PC-9 (cell line): ENCODE data around the gene INTS1.

Experiments used
- EZH2 ChIP-seq: fragments of 200-600 bp; sonication (generic); IDR thresholded peaks from 2 replicates; pipeline ENCODE4 v1.8.0; 2017; ENCODE audit warnings: antibody characterized with exemption, low read depth
- TF ChIP-seq, protein P1 (sequence below): fragments of 200-600 bp; sonication (generic); conservative IDR thresholded peaks from 2 replicates; pipeline ENCODE4 v1.6.1; 2017; ENCODE audit warnings: mixed run types, antibody characterized with exemption, mild to moderate bottlenecking, moderate library complexity

DNA sequence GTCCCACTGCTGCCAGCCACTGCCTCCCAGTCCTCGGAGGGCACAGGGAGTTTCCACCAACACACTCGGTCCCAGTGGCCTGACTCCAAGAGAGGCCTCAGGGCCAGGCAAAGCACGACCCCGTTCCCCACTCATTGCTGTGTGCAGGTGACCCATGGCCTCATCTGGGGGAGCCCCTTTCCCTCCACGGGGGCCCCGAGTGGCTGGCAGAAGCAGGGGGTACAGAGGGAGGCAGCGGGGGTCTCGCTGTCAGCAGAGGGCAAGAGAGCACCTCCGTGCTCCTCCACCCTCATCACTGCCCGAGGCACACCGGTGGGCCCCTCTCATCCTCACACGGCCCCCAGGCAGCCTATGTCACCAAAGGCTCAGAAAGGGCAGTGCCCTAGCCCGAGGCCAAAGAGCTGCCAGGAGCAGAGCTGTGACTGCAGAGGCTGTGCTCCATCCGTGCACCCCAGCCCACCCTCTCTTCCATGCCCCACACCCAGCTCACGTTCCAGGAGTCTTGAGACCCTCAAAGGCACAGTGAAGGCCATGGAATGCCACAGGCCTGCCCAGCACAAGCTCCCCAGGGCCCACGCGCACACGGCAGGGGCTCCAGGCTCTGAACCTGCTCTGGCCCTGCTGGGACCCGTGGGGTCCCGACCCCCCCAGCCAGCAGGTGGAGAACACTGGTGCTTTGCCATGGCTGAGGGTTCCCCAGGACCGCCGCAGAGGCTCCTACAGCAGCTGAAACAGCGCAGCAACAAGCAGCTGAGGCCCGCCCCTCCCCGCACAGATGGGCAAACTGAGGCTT lies 70.9 kb downstream of the INTS1 start:
- TF ChIP-seq, protein P1, sequence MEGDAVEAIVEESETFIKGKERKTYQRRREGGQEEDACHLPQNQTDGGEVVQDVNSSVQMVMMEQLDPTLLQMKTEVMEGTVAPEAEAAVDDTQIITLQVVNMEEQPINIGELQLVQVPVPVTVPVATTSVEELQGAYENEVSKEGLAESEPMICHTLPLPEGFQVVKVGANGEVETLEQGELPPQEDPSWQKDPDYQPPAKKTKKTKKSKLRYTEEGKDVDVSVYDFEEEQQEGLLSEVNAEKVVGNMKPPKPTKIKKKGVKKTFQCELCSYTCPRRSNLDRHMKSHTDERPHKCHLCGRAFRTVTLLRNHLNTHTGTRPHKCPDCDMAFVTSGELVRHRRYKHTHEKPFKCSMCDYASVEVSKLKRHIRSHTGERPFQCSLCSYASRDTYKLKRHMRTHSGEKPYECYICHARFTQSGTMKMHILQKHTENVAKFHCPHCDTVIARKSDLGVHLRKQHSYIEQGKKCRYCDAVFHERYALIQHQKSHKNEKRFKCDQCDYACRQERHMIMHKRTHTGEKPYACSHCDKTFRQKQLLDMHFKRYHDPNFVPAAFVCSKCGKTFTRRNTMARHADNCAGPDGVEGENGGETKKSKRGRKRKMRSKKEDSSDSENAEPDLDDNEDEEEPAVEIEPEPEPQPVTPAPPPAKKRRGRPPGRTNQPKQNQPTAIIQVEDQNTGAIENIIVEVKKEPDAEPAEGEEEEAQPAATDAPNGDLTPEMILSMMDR = no peak
- TF ChIP-seq EZH2 = no peak
